ENCODE results near the gene CFAP157. TPM values are rescaled to one million over a fixed set of nuclear protein-coding genes. Genes with fewer than 3 reads are reported as not detected.

Gene CFAP157
- total RNA-seq, 1 donor from 2014 or later = not detected

- no peak for DNase-seq (ENCODE audit: low read depth, low spot score)
Measured at GRCh38 chr9:127693143-127693542, 13.6 kb upstream of the CFAP157 start.

GRCh38 chr9:127693697-127694096, 13.1 kb upstream of the CFAP157 start:
- no peak for DNase-seq (ENCODE audit: low read depth, low spot score)

GRCh38 chr9:127694890-127695720, 11.7 kb upstream of the CFAP157 start:
- no peak for DNase-seq (ENCODE audit: low read depth, low spot score)

GRCh38 chr9:127697575-127697974, 9.2 kb upstream of the CFAP157 start:
- no peak for DNase-seq (ENCODE audit: low read depth, low spot score)

GRCh38 chr9:127698386-127698785, 8.4 kb upstream of the CFAP157 start:
- no peak for DNase-seq (ENCODE audit: low read depth, low spot score)

GRCh38 chr9:127698985-127699670, 7.7 kb upstream of the CFAP157 start:
- DNase-seq (ENCODE audit: low read depth, low spot score) = peak; percentile 86

- DNase-seq (ENCODE audit: low read depth, low spot score) = no peak
Measured at GRCh38 chr9:127700140-127700539, 6.6 kb upstream of the CFAP157 start.

GRCh38 chr9:127700594-127701255, 6.1 kb upstream of the CFAP157 start:
- DNase-seq (ENCODE audit: low read depth, low spot score) = no peak

GRCh38 chr9:127703289-127703946, 3.4 kb upstream of the CFAP157 start:
- no peak for DNase-seq (ENCODE audit: low read depth, low spot score)

GRCh38 chr9:127705577-127706379, 1.0 kb upstream of the CFAP157 start:
- DNase-seq (ENCODE audit: low read depth, low spot score) = no peak

- no peak for DNase-seq (ENCODE audit: low read depth, low spot score)
Measured at GRCh38 chr9:127707766-127708165, 978 bp downstream of the CFAP157 start.

GRCh38 chr9:127708952-127709587, 2.3 kb downstream of the CFAP157 start:
- DNase-seq (ENCODE audit: low read depth, low spot score) = no peak

- no peak for DNase-seq (ENCODE audit: low read depth, low spot score)
Measured at GRCh38 chr9:127710204-127710783, 3.5 kb downstream of the CFAP157 start.

- DNase-seq (ENCODE audit: low read depth, low spot score) = no peak
Measured at GRCh38 chr9:127711226-127711701, 4.5 kb downstream of the CFAP157 start.

GRCh38 chr9:127711831-127712274, 5.1 kb downstream of the CFAP157 start:
- no peak for DNase-seq (ENCODE audit: low read depth, low spot score)

- no peak for DNase-seq (ENCODE audit: low read depth, low spot score)
Measured at GRCh38 chr9:127712371-127712770, 5.6 kb downstream of the CFAP157 start.

GRCh38 chr9:127712867-127713266, 6.1 kb downstream of the CFAP157 start:
- no peak for DNase-seq (ENCODE audit: low read depth, low spot score)

- DNase-seq (ENCODE audit: low read depth, low spot score) = no peak
Measured at GRCh38 chr9:127714020-127714750, 7.4 kb downstream of the CFAP157 start.

GRCh38 chr9:127714951-127715469, 8.2 kb downstream of the CFAP157 start:
- no peak for DNase-seq (ENCODE audit: low read depth, low spot score)
